ENCODE results near the gene TMEM63C.

The TMEM63C gene

DNA sequence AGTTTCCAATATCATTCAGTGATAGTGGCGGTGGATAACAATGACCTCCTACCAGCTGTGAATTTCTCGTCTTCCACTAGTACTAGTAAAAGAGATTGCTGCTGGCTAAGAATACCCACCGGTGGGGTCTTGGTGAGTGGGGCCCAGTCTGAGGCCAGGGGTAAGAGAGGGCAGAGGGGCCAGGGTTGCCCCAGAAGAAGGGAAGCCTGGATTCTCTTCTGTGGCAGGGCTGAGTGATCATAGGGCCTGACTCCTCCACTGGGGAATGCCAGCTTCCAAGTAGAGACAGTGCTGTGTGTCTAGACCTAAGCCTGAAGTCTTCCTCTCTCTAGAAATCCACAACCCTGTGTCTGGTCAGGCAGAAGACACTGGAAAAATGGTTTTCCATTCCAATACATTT, 5.8 kb upstream of the TMEM63C start:
- no peak for DNase-seq (ENCODE audit: insufficient read length, low spot score)
- no peak for TF ChIP-seq POLR2AphosphoS5 (IDR thresholded peaks at IDR 0.05; ENCODE audit: low read depth, low read length)
- no peak for TF ChIP-seq TAF1 (IDR thresholded peaks at IDR 0.05; ENCODE audit: low read depth, low read length)
- no peak for TF ChIP-seq POU2F2 (IDR thresholded peaks at IDR 0.05; ENCODE audit: low read depth, low read length)
- TF ChIP-seq SPI1 (IDR thresholded peaks at IDR 0.05; ENCODE audit: low read depth, low read length): no peak
- FAIRE-seq: no peak

DNA sequence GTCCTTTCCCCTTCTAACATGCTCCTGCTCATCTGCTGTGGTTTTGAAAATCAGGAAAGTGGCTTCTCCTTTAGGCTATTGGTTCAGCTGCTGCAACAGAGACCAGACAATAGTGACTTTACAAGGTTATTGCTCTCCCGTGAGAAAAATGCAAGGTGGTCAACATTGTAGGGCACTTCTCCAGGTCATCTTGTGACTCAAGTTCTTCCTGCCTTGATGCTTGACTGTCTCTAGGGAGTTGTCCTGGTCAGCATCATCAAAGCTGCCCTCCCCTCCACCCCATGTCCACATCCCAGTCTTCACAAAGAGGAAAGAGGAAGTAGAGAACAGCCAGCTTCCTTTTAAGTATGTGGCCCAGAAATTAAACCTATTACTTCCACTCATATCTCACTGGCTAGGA, 3.9 kb upstream of the TMEM63C start:
- TF ChIP-seq PAX5 (IDR thresholded peaks at IDR 0.05; ENCODE audit: insufficient read depth, low read length, severe bottlenecking): no peak
- TF ChIP-seq SPI1 (IDR thresholded peaks at IDR 0.05; ENCODE audit: low read depth, low read length): no peak
- no peak for TF ChIP-seq TAF1 (IDR thresholded peaks at IDR 0.05; ENCODE audit: low read depth, low read length)
- TF ChIP-seq POLR2AphosphoS5 (IDR thresholded peaks at IDR 0.05; ENCODE audit: low read depth, low read length): no peak
- no peak for TF ChIP-seq POU2F2 (IDR thresholded peaks at IDR 0.05; ENCODE audit: low read depth, low read length)
- TF ChIP-seq POLR2A (IDR thresholded peaks at IDR 0.05; ENCODE audit: low read depth, low read length): no peak
- FAIRE-seq (no peak), DNase-seq (ENCODE audit: insufficient read length, low spot score) (no peak)

- TF ChIP-seq POLR2A (IDR thresholded peaks at IDR 0.05; ENCODE audit: low read depth, low read length) (no peak), TAF1 (IDR thresholded peaks at IDR 0.05; ENCODE audit: low read depth, low read length) (no peak), SPI1 (IDR thresholded peaks at IDR 0.05; ENCODE audit: low read depth, low read length) (no peak), POLR2AphosphoS5 (IDR thresholded peaks at IDR 0.05; ENCODE audit: low read depth, low read length) (no peak), PAX5 (IDR thresholded peaks at IDR 0.05; ENCODE audit: insufficient read depth, low read length, severe bottlenecking) (no peak), POU2F2 (IDR thresholded peaks at IDR 0.05; ENCODE audit: low read depth, low read length) (no peak)
- DNase-seq (ENCODE audit: insufficient read length, low spot score): no peak
- no peak for FAIRE-seq
These were observed 2.9 kb upstream of the TMEM63C start for GRCh38 chr14:77178656-77179055.

DNA sequence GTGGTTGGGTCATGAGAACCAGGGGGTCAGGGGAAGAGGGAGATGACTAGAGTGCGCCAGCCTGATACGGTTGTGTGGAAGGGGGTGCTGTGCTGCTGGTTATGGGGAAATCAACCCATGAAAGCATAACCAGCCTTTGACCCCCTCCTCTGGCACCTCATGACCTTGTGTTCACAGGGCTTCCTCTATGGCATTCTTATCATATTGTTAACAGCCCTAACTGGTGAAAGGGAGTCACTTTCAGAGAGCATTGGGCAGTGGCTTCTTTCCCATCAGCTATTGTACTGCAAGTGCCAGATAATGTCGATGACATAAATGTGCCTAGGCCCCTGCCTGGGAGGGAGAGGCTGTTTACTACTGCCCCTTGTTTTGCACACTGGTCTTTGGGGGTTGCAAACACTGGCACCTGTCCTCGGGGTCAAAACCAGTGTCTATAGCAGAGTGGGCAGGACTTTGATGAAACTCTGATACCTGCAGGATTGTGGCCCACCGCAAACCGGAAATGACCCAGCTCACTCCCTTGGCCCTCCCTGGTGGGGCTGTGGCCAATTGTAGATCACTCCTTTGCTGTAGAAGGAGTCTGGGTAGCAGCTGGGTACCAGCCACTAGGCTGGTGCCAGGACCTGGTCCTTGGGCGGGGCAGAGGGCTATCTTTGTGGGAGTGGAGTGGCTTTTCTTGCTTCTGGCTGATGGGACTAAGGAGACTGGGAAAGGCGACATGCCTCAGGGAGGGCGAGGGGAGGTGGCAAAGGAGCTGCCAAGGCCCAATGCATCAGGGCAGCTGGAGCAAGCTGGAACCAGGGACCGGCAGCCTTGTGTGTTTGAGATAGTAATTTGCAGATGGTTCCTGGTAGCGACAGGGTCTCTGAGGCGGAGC, 634 bp upstream of the TMEM63C start:
- TF ChIP-seq POLR2AphosphoS5 (IDR thresholded peaks at IDR 0.05; ENCODE audit: low read depth, low read length): no peak
- TF ChIP-seq POU2F2 (IDR thresholded peaks at IDR 0.05; ENCODE audit: low read depth, low read length): no peak
- no peak for TF ChIP-seq POLR2A (IDR thresholded peaks at IDR 0.05; ENCODE audit: low read depth, low read length)
- no peak for TF ChIP-seq SPI1 (IDR thresholded peaks at IDR 0.05; ENCODE audit: low read depth, low read length)
- no peak for TF ChIP-seq PAX5 (IDR thresholded peaks at IDR 0.05; ENCODE audit: insufficient read depth, low read length, severe bottlenecking)
- TF ChIP-seq TAF1 (IDR thresholded peaks at IDR 0.05; ENCODE audit: low read depth, low read length): no peak
- no peak for FAIRE-seq
- no peak for DNase-seq (ENCODE audit: insufficient read length, low spot score)

- DNase-seq (ENCODE audit: insufficient read length, low spot score): no peak
- TF ChIP-seq POU2F2 (IDR thresholded peaks at IDR 0.05; ENCODE audit: low read depth, low read length) (no peak), POLR2AphosphoS5 (IDR thresholded peaks at IDR 0.05; ENCODE audit: low read depth, low read length) (no peak), SPI1 (IDR thresholded peaks at IDR 0.05; ENCODE audit: low read depth, low read length) (no peak), TAF1 (IDR thresholded peaks at IDR 0.05; ENCODE audit: low read depth, low read length) (no peak), PAX5 (IDR thresholded peaks at IDR 0.05; ENCODE audit: insufficient read depth, low read length, severe bottlenecking) (no peak), POLR2A (IDR thresholded peaks at IDR 0.05; ENCODE audit: low read depth, low read length) (no peak)
- no peak for FAIRE-seq
These were observed 2.3 kb downstream of the TMEM63C start for GRCh38 chr14:77183896-77184295.

DNA sequence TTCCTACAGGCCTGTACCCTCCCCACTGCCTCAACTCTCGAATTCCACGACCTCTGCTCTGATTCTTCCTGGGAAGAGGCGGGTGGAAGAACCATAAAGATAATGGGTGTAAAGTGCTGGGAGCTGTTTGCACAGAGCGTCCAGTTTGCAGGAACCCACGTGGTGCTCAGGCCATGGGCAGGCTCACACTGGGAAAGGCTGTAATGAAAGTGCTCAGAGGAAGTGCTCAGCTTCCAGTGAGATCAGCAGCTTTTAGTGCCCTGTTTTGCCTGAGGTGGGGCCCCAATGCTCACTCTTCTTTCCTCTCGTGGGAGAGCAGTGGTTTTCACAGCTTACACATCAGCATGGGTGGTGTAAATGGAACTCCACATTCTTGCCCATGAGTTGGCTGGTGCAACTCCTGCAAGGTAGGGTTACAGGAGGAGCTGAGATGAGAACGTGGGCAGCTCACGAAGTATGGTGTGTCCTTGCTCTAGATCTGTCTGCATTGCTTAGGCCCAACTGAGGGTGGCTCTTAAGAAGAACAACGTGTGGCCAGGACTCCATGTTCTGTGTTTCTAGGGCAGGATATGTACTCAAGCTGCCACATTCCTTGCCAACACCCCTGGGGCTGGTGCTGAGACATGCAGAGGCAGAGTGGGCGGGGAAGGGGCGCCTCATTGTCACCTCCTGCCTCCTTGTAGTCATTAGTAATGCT, 2.9 kb downstream of the TMEM63C start:
- DNase-seq (ENCODE audit: insufficient read length, low spot score) (no peak), FAIRE-seq (no peak)
- TF ChIP-seq POLR2A (IDR thresholded peaks at IDR 0.05; ENCODE audit: low read depth, low read length): no peak
- no peak for TF ChIP-seq SPI1 (IDR thresholded peaks at IDR 0.05; ENCODE audit: low read depth, low read length)
- no peak for TF ChIP-seq POU2F2 (IDR thresholded peaks at IDR 0.05; ENCODE audit: low read depth, low read length)
- no peak for TF ChIP-seq TAF1 (IDR thresholded peaks at IDR 0.05; ENCODE audit: low read depth, low read length)

GRCh38 chr14:77185093-77185465, 3.5 kb downstream of the TMEM63C start:
- no peak for FAIRE-seq

DNA sequence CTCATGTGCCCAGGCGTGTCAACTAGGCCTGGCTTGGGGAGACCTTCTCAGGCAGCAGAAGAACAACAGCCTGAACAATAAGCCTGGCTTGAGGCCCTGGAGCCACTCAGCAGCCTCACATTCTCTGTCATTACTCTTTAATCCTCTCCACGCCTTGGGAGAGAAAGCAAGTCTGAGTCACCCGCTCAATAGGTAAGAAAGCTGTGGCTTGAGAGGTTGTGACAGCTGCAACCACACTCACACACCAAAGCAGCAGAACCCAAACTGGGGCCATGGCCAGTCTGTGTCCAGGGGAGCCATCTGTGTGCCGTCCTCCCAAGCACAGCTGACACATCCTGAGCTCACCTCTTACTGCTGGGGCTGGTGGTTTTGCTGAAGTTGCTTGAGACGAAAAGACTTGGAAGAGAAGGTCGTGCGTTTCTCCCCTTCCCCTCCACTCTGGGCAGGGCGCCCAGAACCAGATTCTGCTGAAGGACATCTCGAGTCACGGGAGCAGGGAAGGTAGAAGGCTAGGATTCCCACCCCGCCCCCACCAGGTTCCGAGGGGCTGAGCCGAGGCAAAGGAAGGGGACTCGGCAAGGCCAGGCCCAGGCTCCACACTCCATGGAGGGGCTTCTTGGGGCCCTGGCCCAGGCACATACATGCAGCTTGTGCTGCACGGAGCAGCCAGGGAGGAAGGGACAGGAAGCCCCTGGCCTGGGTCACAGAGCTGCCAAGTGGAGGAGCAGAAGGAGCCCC, 5.5 kb downstream of the TMEM63C start:
- no peak for DNase-seq (ENCODE audit: insufficient read length, low spot score)
- TF ChIP-seq POLR2A (IDR thresholded peaks at IDR 0.05; ENCODE audit: low read depth, low read length) (no peak), PAX5 (IDR thresholded peaks at IDR 0.05; ENCODE audit: insufficient read depth, low read length, severe bottlenecking) (no peak), TAF1 (IDR thresholded peaks at IDR 0.05; ENCODE audit: low read depth, low read length) (no peak), SPI1 (IDR thresholded peaks at IDR 0.05; ENCODE audit: low read depth, low read length) (no peak), POU2F2 (IDR thresholded peaks at IDR 0.05; ENCODE audit: low read depth, low read length) (no peak), POLR2AphosphoS5 (IDR thresholded peaks at IDR 0.05; ENCODE audit: low read depth, low read length) (no peak)
- FAIRE-seq: no peak

More at GRCh38 chr14:77185093-77185465, 3.5 kb downstream of the TMEM63C start:
- DNase-seq (ENCODE audit: insufficient read length, low spot score): no peak
- TF ChIP-seq POU2F2 (IDR thresholded peaks at IDR 0.05; ENCODE audit: low read depth, low read length) (no peak), TAF1 (IDR thresholded peaks at IDR 0.05; ENCODE audit: low read depth, low read length) (no peak), SPI1 (IDR thresholded peaks at IDR 0.05; ENCODE audit: low read depth, low read length) (no peak), POLR2AphosphoS5 (IDR thresholded peaks at IDR 0.05; ENCODE audit: low read depth, low read length) (no peak), PAX5 (IDR thresholded peaks at IDR 0.05; ENCODE audit: insufficient read depth, low read length, severe bottlenecking) (no peak), POLR2A (IDR thresholded peaks at IDR 0.05; ENCODE audit: low read depth, low read length) (no peak)

GRCh38 chr14:77187649-77188012, 6.0 kb downstream of the TMEM63C start:
- DNase-seq (ENCODE audit: insufficient read length, low spot score) (no peak), FAIRE-seq (no peak)
- TF ChIP-seq POLR2AphosphoS5 (IDR thresholded peaks at IDR 0.05; ENCODE audit: low read depth, low read length) (no peak), SPI1 (IDR thresholded peaks at IDR 0.05; ENCODE audit: low read depth, low read length) (no peak), PAX5 (IDR thresholded peaks at IDR 0.05; ENCODE audit: insufficient read depth, low read length, severe bottlenecking) (no peak), TAF1 (IDR thresholded peaks at IDR 0.05; ENCODE audit: low read depth, low read length) (no peak), POLR2A (IDR thresholded peaks at IDR 0.05; ENCODE audit: low read depth, low read length) (no peak), POU2F2 (IDR thresholded peaks at IDR 0.05; ENCODE audit: low read depth, low read length) (no peak)
